Measurements from ENCODE around the gene GLOD4. TPM values are rescaled to one million over a fixed set of nuclear protein-coding genes. Genes with fewer than 3 reads are reported as not detected.

The GLOD4 gene
- total RNA-seq, 1 donor from 2014 or later = 79.9 TPM

GRCh38 chr17:814371-814770, 32.3 kb upstream of the GLOD4 start:
- Mint-ChIP-seq H3K36me3 (ENCODE audit: insufficient read depth) (peaks cover 11% of the 10 kb centered on the region), H3K27ac (no peak overlapping the region), H3K4me3 (ENCODE audit: low read depth) (no peak overlapping the region), H3K4me1 (ENCODE audit: low read depth) (no peaks in the 10 kb centered on the region), H3K27me3 (no peaks in the 10 kb centered on the region), H3K9me3 (ENCODE audit: low read depth) (no peaks in the 10 kb centered on the region)
- TF ChIP-seq, protein P1, sequence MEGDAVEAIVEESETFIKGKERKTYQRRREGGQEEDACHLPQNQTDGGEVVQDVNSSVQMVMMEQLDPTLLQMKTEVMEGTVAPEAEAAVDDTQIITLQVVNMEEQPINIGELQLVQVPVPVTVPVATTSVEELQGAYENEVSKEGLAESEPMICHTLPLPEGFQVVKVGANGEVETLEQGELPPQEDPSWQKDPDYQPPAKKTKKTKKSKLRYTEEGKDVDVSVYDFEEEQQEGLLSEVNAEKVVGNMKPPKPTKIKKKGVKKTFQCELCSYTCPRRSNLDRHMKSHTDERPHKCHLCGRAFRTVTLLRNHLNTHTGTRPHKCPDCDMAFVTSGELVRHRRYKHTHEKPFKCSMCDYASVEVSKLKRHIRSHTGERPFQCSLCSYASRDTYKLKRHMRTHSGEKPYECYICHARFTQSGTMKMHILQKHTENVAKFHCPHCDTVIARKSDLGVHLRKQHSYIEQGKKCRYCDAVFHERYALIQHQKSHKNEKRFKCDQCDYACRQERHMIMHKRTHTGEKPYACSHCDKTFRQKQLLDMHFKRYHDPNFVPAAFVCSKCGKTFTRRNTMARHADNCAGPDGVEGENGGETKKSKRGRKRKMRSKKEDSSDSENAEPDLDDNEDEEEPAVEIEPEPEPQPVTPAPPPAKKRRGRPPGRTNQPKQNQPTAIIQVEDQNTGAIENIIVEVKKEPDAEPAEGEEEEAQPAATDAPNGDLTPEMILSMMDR (IDR thresholded peaks at IDR 0.05; ENCODE audit: unreplicated experiment) = no peak
- DNase-seq (ENCODE audit: low spot score, unreplicated experiment) = no peak

- TF ChIP-seq, protein P1 (IDR thresholded peaks at IDR 0.05; ENCODE audit: unreplicated experiment) = no peak
- no peak for DNase-seq (ENCODE audit: low spot score, unreplicated experiment)
- Mint-ChIP-seq H3K4me3 (ENCODE audit: low read depth) (no peak overlapping the region), H3K27ac (peak overlapping the region; percentile 23), H3K4me1 (ENCODE audit: low read depth) (no peaks in the 10 kb centered on the region), H3K27me3 (no peaks in the 10 kb centered on the region), H3K36me3 (ENCODE audit: insufficient read depth) (peaks cover 11% of the 10 kb centered on the region), H3K9me3 (ENCODE audit: low read depth) (no peaks in the 10 kb centered on the region)
These were observed 30.6 kb upstream of the GLOD4 start for GRCh38 chr17:812638-813204.

DNA sequence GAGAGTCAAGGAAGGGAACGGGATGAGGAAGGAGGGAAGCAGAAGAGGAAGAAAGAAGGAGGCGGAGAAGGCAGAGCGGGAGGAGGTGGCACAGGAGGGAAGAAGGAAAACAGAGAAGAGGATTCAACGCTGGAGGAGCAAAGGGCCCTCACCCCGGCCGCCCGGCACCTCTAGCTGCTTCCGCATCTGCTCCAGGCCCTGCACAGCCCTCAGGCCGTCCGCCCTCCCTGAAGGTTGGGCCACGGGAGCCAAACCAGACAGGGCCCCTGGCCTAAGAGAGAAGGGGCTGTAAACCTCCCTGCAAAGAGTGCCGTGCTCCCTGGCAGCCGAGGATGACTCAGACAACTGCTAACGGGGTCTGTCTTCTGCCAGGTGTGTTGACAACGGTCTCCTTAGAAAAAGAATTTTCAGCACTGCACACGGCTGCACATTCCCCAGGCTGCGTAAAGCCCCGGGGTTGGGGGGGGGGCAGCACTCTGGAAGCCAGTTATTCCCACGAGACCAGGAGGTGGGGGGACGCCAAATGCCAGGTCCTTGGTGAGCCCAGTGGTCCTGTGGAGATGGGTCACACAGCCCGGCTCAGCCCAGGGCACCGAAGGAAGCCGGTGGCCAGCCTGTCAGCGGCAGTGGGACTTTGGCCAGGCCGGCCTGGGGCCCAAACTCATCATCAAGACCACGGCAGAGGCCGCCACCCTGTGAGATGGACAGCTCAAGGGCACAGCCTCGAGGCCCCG, 29.1 kb upstream of the GLOD4 start:
- TF ChIP-seq, protein P1 (IDR thresholded peaks at IDR 0.05; ENCODE audit: unreplicated experiment) = no peak
- Mint-ChIP-seq H3K27me3 (no peaks in the 10 kb centered on the region), H3K27ac (no peak overlapping the region), H3K4me3 (ENCODE audit: low read depth) (no peak overlapping the region), H3K4me1 (ENCODE audit: low read depth) (no peaks in the 10 kb centered on the region), H3K36me3 (ENCODE audit: insufficient read depth) (peaks cover 11% of the 10 kb centered on the region), H3K9me3 (ENCODE audit: low read depth) (no peaks in the 10 kb centered on the region)
- no peak for DNase-seq (ENCODE audit: low spot score, unreplicated experiment)

DNA sequence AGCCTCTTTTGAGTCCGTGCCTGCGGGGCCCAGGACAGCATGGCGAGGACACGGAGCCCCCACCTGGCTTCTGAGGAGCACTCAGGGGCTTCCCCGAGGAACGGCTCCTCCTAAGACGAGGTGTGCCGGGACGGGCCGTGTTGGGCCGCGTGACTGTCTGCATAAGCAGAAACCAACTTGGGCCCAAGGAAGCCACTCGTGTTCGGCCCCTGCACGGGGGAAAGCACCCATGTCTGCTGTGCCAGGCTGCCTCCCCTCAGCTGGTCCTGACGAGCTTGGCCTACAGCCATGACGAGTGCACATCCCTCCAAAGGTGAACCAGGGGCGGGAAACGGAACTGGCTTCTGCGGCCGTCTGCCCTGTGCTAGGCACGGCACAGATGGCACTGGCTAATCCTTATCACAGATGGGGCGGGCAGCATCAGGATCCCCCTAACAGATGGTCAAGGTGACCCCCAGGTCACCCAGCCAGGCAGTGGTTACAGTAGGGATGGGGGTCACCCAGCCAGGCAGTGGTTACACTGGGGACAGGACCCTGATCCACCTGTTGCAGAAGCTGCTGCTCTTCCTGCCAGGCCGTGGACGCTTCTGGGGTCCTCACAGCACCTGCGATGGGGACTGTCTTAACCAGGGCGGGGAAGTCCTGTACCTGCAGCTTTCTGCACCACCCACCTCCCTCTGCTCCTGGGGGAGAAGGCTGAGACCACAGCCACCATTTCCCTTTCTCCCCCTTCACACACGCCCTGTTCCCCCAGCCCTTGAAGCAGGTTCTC, 25.6 kb upstream of the GLOD4 start:
- no peak overlapping the region for H3K27ac Mint-ChIP-seq
- H3K27me3 Mint-ChIP-seq = no peaks in the 10 kb centered on the region
- no peak overlapping the region for H3K4me3 Mint-ChIP-seq (ENCODE audit: low read depth)

More for the DNA sequence above, 25.6 kb upstream of the GLOD4 start:
- peaks cover 10% of the 10 kb centered on the region for H3K36me3 Mint-ChIP-seq (ENCODE audit: insufficient read depth)
- TF ChIP-seq, protein P1 (IDR thresholded peaks at IDR 0.05; ENCODE audit: unreplicated experiment) = no peak
- DNase-seq (ENCODE audit: low spot score, unreplicated experiment) = no peak
- no peaks in the 10 kb centered on the region for H3K4me1 Mint-ChIP-seq (ENCODE audit: low read depth)
- H3K9me3 Mint-ChIP-seq (ENCODE audit: low read depth) = no peaks in the 10 kb centered on the region
